ENCODE data around the gene CCDC54.

DNA sequence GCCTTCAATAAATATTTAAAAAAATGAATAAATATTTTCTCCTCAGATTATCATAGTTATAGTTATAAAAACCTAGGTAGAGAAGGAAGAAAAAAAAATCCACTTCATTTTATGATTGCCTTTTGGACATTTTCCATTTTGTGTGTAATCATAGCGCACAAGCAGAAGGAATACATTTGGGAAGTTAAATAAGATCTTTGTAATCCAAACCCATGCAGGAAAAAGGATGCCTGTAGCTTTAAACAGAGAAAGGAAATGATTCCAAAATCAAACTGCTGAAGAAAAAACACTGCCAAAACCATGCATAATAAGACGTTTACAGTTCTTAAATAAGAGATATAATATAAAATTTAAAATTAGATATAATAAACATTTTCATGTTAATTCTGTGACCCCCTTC, 7.4 kb upstream of the CCDC54 start:
- no peak for TF ChIP-seq RAD21 (conservative IDR thresholded peaks at IDR 0.05)
- TF ChIP-seq, protein P1, sequence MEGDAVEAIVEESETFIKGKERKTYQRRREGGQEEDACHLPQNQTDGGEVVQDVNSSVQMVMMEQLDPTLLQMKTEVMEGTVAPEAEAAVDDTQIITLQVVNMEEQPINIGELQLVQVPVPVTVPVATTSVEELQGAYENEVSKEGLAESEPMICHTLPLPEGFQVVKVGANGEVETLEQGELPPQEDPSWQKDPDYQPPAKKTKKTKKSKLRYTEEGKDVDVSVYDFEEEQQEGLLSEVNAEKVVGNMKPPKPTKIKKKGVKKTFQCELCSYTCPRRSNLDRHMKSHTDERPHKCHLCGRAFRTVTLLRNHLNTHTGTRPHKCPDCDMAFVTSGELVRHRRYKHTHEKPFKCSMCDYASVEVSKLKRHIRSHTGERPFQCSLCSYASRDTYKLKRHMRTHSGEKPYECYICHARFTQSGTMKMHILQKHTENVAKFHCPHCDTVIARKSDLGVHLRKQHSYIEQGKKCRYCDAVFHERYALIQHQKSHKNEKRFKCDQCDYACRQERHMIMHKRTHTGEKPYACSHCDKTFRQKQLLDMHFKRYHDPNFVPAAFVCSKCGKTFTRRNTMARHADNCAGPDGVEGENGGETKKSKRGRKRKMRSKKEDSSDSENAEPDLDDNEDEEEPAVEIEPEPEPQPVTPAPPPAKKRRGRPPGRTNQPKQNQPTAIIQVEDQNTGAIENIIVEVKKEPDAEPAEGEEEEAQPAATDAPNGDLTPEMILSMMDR (IDR thresholded peaks at IDR 0.05; ENCODE audit: poor library complexity, severe bottlenecking) = no peak
- no peak for TF ChIP-seq POLR2AphosphoS5 (IDR thresholded peaks at IDR 0.05)
- TF ChIP-seq SMC3 (conservative IDR thresholded peaks at IDR 0.05; ENCODE audit: poor library complexity) = no peak
- TF ChIP-seq EP300 (conservative IDR thresholded peaks at IDR 0.05; ENCODE audit: poor library complexity, severe bottlenecking) = no peak
- TF ChIP-seq EZH2 (IDR thresholded peaks at IDR 0.05; ENCODE audit: borderline replicate concordance, insufficient read depth, low read length, poor library complexity, severe bottlenecking) = no peak
- no peak for TF ChIP-seq REST (IDR thresholded peaks at IDR 0.05; ENCODE audit: borderline replicate concordance)
- no peak for TF ChIP-seq TAF1 (IDR thresholded peaks at IDR 0.05; ENCODE audit: low read depth)
